ENCODE measurements around the gene ALMS1. TPM values are rescaled to one million over a fixed set of nuclear protein-coding genes. Genes with fewer than 3 reads are reported as not detected.
"Not testable (repeated sequence)": the region's sequence is repeated elsewhere in the genome, so short reads cannot be mapped to it uniquely, and the experiment has no call there.

The ALMS1 gene
- total and polyA plus RNA-seq, 2 experiments from 2014 or later: 4.6 to 14.5 TPM

DNA sequence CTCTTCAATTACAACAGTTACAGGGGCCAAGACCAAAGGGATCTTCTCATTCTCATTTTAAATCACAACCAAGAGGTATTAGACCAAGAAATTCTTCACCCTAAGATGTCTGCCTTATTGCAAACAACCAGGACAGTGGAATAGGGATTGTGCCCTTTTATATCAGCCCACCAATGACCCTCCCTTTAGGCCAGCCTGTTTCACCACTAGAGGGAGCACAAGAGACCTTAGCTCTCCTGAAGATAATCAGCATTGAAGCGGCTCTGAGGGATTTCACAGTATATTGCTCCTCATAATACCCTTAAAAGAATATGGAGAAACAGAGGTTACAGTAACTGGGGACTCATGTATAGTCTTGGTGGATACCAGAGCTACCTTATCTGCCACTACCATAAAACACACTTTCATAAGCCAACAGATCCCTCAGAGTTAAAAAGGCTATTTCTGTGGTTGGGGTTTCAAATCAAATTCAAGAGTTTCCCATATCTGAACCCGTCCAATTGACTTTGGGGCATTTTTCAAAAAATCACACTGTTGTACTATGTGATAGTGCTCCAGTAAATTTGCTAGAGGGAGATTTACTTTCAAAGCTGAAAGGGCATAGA, 245.1 kb downstream of the ALMS1 start:
- H3K9me3 ChIP-seq (ENCODE audit: low read depth): not testable (repeated sequence)
- WGBS (ENCODE audit: low lambda C conversion rate, missing lambda C conversion rate): 51% methylated on average over 2 of the region's 2 CpGs

DNA sequence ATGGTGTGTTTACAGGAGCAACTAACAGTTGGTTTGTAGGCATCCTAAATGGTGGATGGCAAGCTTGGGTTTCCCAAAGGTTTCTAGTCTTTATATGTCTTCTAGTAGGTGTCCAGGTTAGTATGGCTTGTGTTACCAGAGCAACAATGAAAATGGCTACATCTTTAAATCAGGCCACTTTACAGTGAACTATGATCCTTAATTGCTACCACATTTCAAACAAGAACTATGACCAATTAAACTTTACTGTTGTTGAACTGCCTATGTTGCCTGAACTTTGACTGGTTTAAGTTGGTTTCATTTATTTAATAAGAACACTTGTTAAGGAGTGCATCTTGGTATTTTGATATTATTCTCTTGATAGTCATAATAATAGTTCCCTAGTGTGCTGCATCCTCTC, 251.3 kb downstream of the ALMS1 start:
- not testable (repeated sequence) for H4K20me1 ChIP-seq (ENCODE audit: insufficient read depth, poor library complexity, severe bottlenecking); H3K79me2 ChIP-seq; H3K4me1 ChIP-seq (ENCODE audit: insufficient read depth); DNase-seq (ENCODE audit: low spot score); H3K9me3 ChIP-seq (ENCODE audit: low read depth); H3K27me3 ChIP-seq; H2AFZ ChIP-seq; H3K4me2 ChIP-seq; H3K36me3 ChIP-seq (replicated peaks; ENCODE audit: insufficient read depth, low read depth); H3K27ac ChIP-seq; H3K9me2 ChIP-seq (replicated peaks; ENCODE audit: insufficient read depth); H3K4me3 ChIP-seq

More for the DNA sequence above, 245.1 kb downstream of the ALMS1 start:
- not testable (repeated sequence) for H3K4me1 ChIP-seq (ENCODE audit: insufficient read depth); H3K27me3 ChIP-seq; H2AFZ ChIP-seq; H3K36me3 ChIP-seq (replicated peaks; ENCODE audit: insufficient read depth, low read depth); H3K4me2 ChIP-seq; H3K9me2 ChIP-seq (replicated peaks; ENCODE audit: insufficient read depth); DNase-seq (ENCODE audit: low spot score); H3K27ac ChIP-seq; H3K4me3 ChIP-seq; H3K79me2 ChIP-seq; H4K20me1 ChIP-seq (ENCODE audit: insufficient read depth, poor library complexity, severe bottlenecking)
- TF ChIP-seq, protein P1, sequence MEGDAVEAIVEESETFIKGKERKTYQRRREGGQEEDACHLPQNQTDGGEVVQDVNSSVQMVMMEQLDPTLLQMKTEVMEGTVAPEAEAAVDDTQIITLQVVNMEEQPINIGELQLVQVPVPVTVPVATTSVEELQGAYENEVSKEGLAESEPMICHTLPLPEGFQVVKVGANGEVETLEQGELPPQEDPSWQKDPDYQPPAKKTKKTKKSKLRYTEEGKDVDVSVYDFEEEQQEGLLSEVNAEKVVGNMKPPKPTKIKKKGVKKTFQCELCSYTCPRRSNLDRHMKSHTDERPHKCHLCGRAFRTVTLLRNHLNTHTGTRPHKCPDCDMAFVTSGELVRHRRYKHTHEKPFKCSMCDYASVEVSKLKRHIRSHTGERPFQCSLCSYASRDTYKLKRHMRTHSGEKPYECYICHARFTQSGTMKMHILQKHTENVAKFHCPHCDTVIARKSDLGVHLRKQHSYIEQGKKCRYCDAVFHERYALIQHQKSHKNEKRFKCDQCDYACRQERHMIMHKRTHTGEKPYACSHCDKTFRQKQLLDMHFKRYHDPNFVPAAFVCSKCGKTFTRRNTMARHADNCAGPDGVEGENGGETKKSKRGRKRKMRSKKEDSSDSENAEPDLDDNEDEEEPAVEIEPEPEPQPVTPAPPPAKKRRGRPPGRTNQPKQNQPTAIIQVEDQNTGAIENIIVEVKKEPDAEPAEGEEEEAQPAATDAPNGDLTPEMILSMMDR (IDR thresholded peaks at IDR 0.05; ENCODE audit: poor library complexity): peak; percentile 52

DNA sequence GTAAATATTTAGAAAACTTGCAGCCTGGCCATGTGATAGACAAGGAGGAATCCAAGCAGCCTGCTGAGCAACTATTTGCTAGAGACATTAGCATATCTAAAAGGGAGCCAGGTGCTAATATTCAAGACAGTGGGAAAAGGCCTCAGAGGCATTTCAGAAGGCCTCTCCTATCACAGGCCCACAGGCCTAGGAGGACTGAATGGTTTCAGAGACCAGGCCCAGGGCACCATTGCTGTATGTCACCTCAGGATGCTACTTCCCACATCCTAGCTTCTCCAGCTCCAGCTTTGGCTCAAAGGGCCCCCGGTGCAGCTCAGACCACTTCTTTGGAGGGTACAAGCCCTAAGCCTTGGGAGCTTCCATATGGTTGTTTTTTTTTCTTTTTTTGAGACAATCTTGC, 252.8 kb downstream of the ALMS1 start:
- no peak overlapping the region for H3K4me2 ChIP-seq
- H3K9me3 ChIP-seq (ENCODE audit: low read depth): no peaks in the 10 kb centered on the region
- no peaks in the 10 kb centered on the region for H3K79me2 ChIP-seq
- H3K9me2 ChIP-seq (replicated peaks; ENCODE audit: insufficient read depth): no peaks in the 10 kb centered on the region
- no peaks in the 10 kb centered on the region for H3K36me3 ChIP-seq (replicated peaks; ENCODE audit: insufficient read depth, low read depth)
- no peak overlapping the region for H2AFZ ChIP-seq
- H3K4me1 ChIP-seq (ENCODE audit: insufficient read depth): peaks cover 5% of the 10 kb centered on the region
- no peaks in the 10 kb centered on the region for H3K27me3 ChIP-seq
- H4K20me1 ChIP-seq (ENCODE audit: insufficient read depth, poor library complexity, severe bottlenecking): no peaks in the 10 kb centered on the region
- 89% methylated on average over 1 of the region's 1 CpG for WGBS (ENCODE audit: low lambda C conversion rate, missing lambda C conversion rate)
- H3K27ac ChIP-seq: no peak overlapping the region
- H3K4me3 ChIP-seq: no peak overlapping the region
- DNase-seq (ENCODE audit: low spot score): no peak
- TF ChIP-seq, protein P1 (IDR thresholded peaks at IDR 0.05; ENCODE audit: poor library complexity): no peak
- TF ChIP-seq EZH2phosphoT487 (IDR thresholded peaks at IDR 0.05; ENCODE audit: low read depth, severe bottlenecking, unreplicated experiment) (no peak), EZH2 (IDR thresholded peaks at IDR 0.05; ENCODE audit: borderline replicate concordance) (no peak)

DNA sequence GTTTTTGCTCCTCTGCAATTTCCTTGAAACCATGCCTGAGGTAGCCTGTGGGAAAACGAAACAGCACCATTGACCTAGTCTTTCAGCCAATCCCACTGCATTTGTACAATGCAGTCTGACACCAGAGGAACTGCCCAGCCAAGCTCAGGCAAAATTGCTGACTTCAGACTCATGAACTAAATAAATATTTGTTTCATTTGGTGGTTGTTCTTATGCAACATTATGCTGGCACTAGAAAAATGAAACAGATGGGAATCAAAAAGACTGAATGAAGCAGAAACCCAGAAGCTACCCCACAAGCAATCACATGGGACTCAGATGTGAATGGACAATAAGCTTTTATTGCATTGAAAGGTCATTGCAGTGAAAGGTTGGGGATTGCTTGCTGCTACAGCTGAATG, 254.9 kb downstream of the ALMS1 start:
- peaks cover 5% of the 10 kb centered on the region for H3K4me1 ChIP-seq (ENCODE audit: insufficient read depth)
- no peaks in the 10 kb centered on the region for H3K9me3 ChIP-seq (ENCODE audit: low read depth)
- peak overlapping the region; percentile 12 for H3K4me2 ChIP-seq
- no peaks in the 10 kb centered on the region for H3K79me2 ChIP-seq
- H3K27ac ChIP-seq: no peak overlapping the region
- no peak overlapping the region for H2AFZ ChIP-seq
- H3K27me3 ChIP-seq: no peaks in the 10 kb centered on the region
- no peaks in the 10 kb centered on the region for H4K20me1 ChIP-seq (ENCODE audit: insufficient read depth, poor library complexity, severe bottlenecking)
- no peak for DNase-seq (ENCODE audit: low spot score)
- H3K4me3 ChIP-seq: no peak overlapping the region
- 64% methylated on average over 1 of the region's 1 CpG for whole genome bisulfite sequencing (ENCODE audit: low lambda C conversion rate, missing lambda C conversion rate)
- no peaks in the 10 kb centered on the region for H3K36me3 ChIP-seq (replicated peaks; ENCODE audit: insufficient read depth, low read depth)
- no peak for TF ChIP-seq EZH2phosphoT487 (IDR thresholded peaks at IDR 0.05; ENCODE audit: low read depth, severe bottlenecking, unreplicated experiment)
- TF ChIP-seq EZH2 (IDR thresholded peaks at IDR 0.05; ENCODE audit: borderline replicate concordance): no peak
- TF ChIP-seq, protein P1 (IDR thresholded peaks at IDR 0.05; ENCODE audit: poor library complexity): no peak
- H3K9me2 ChIP-seq (replicated peaks; ENCODE audit: insufficient read depth): no peaks in the 10 kb centered on the region

Data from hepatocyte (in vitro differentiated cells).